ENCODE results near the gene BAMBI. TPM values are rescaled to one million over a fixed set of nuclear protein-coding genes. Genes with fewer than 3 reads are reported as not detected.
"Not testable (repeated sequence)": the region's sequence is repeated elsewhere in the genome, so short reads cannot be mapped to it uniquely, and the experiment has no call there.

The BAMBI gene
- polyA plus RNA-seq, 1 donor from 2014 or later = 0.54 TPM

DNA sequence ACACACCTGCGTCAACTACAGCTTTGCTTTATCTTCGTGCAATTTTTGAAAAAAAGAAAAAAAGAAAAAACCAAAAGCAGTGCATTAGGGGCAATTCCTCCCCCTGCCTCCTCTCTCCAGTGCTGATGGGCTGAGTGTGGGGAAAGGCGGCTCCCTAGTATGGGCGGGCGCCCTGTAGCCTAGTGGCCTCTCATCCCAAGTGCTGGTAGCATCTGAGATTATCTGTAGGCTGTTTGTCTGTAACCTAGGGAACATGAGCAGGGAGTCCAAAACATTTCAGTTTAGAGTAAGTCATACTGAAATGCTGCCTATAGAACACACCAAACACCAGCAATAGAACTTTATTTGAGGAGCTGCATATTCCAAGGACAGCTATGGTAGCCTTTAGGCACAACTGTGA, 24.6 kb upstream of the BAMBI start:
- H2AFZ ChIP-seq (ENCODE audit: low read depth, low read length) = no peak overlapping the region
- no peaks in the 10 kb centered on the region for H3K27me3 ChIP-seq (ENCODE audit: insufficient read depth, low read depth, low read length)
- H3K27ac ChIP-seq (ENCODE audit: low read length) = no peak overlapping the region
- H3K4me2 ChIP-seq (ENCODE audit: low read length) = no peak overlapping the region
- no peaks in the 10 kb centered on the region for H3K79me2 ChIP-seq (replicated peaks; ENCODE audit: insufficient read depth, low read length)
- no peak overlapping the region for H3K4me3 ChIP-seq (ENCODE audit: low read length)
- H3K9ac ChIP-seq (ENCODE audit: low read length) = no peak overlapping the region
- H3F3A ChIP-seq (ENCODE audit: insufficient read depth, low read length, poor library complexity, severe bottlenecking) = no peaks in the 10 kb centered on the region
- no peaks in the 10 kb centered on the region for H3K9me2 ChIP-seq (ENCODE audit: insufficient read depth, low read length)
- H3K9me3 ChIP-seq (ENCODE audit: low read length) = no peaks in the 10 kb centered on the region
- H3K36me3 ChIP-seq (ENCODE audit: insufficient read depth, low read length) = no peaks in the 10 kb centered on the region
- no peaks in the 10 kb centered on the region for H4K20me1 ChIP-seq (ENCODE audit: insufficient read depth)
- no peak for TF ChIP-seq MXI1 (conservative IDR thresholded peaks at IDR 0.05; ENCODE audit: poor library complexity, severe bottlenecking)
- TF ChIP-seq POLR2AphosphoS5 (IDR thresholded peaks at IDR 0.05) = no peak
- TF ChIP-seq EP300 (conservative IDR thresholded peaks at IDR 0.05; ENCODE audit: poor library complexity, severe bottlenecking) = no peak
- TF ChIP-seq CTCF (IDR thresholded peaks at IDR 0.05; ENCODE audit: poor library complexity, severe bottlenecking) = no peak
- TF ChIP-seq RAD21 (conservative IDR thresholded peaks at IDR 0.05) = no peak
- no peak for TF ChIP-seq EZH2 (IDR thresholded peaks at IDR 0.05; ENCODE audit: borderline replicate concordance, insufficient read depth, low read length, poor library complexity, severe bottlenecking)
- no peak for TF ChIP-seq TAF1 (IDR thresholded peaks at IDR 0.05; ENCODE audit: low read depth)
- no peak for TF ChIP-seq REST (IDR thresholded peaks at IDR 0.05; ENCODE audit: borderline replicate concordance)
- TF ChIP-seq SMC3 (conservative IDR thresholded peaks at IDR 0.05; ENCODE audit: poor library complexity) = no peak

DNA sequence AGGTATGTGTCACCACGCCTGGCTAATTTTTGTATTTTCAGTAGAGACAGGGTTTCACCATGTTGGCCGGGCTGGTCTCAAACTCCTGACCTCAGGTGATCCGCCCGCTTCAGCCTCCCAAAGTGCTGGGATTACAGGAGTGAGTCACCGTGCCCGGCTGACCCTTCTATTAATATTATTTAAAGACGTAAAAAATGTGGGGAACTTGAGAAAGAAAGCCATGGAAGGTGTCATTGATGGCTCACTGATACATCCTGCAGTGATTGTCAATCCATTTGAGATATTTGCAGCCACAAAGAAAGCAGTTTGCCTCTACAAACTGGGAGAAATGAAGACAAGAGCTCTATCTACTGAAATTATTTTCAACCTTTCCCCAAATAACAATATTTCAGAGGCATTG, 18.5 kb upstream of the BAMBI start:
- not testable (repeated sequence) for H3K9me3 ChIP-seq (ENCODE audit: low read length); H3F3A ChIP-seq (ENCODE audit: insufficient read depth, low read length, poor library complexity, severe bottlenecking); H3K27me3 ChIP-seq (ENCODE audit: insufficient read depth, low read depth, low read length); H3K36me3 ChIP-seq (ENCODE audit: insufficient read depth, low read length); H3K27ac ChIP-seq (ENCODE audit: low read length); H3K4me2 ChIP-seq (ENCODE audit: low read length); H3K9ac ChIP-seq (ENCODE audit: low read length); H3K79me2 ChIP-seq (replicated peaks; ENCODE audit: insufficient read depth, low read length); H3K9me2 ChIP-seq (ENCODE audit: insufficient read depth, low read length); H4K20me1 ChIP-seq (ENCODE audit: insufficient read depth); H2AFZ ChIP-seq (ENCODE audit: low read depth, low read length); H3K4me3 ChIP-seq (ENCODE audit: low read length)

DNA sequence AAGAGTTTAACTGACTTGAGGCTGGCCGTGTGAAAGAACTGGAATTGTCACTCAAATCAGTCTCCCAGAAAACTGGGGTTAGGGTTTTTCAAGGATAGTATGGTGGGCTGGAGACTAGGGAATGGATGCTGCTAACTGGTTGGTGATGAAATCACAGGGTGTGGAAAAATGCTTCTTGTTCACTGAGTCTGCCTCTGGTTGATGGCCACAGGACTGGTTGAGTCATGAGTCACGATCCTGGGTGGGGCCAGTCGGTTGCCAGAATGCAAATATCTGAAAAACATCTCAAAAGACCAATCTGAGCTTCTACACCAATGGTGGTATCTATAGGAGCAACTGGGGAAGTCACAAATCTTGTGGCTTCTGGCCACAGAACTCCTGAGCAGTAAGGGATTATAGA, 16.3 kb upstream of the BAMBI start:
- TF ChIP-seq CTCF (IDR thresholded peaks at IDR 0.05; ENCODE audit: poor library complexity, severe bottlenecking) (no peak), REST (IDR thresholded peaks at IDR 0.05; ENCODE audit: borderline replicate concordance) (no peak), TAF1 (IDR thresholded peaks at IDR 0.05; ENCODE audit: low read depth) (no peak), SMC3 (conservative IDR thresholded peaks at IDR 0.05; ENCODE audit: poor library complexity) (no peak), MXI1 (conservative IDR thresholded peaks at IDR 0.05; ENCODE audit: poor library complexity, severe bottlenecking) (no peak)
- Histone ChIP-seq H3K79me2 (replicated peaks; ENCODE audit: insufficient read depth, low read length) (no peaks in the 10 kb centered on the region), H3K4me2 (ENCODE audit: low read length) (no peak overlapping the region), H3F3A (ENCODE audit: insufficient read depth, low read length, poor library complexity, severe bottlenecking) (no peaks in the 10 kb centered on the region), H3K27me3 (ENCODE audit: insufficient read depth, low read depth, low read length) (peaks cover 3% of the 10 kb centered on the region), H4K20me1 (ENCODE audit: insufficient read depth) (no peaks in the 10 kb centered on the region), H3K9ac (ENCODE audit: low read length) (no peak overlapping the region), H3K9me3 (ENCODE audit: low read length) (no peaks in the 10 kb centered on the region), H3K4me3 (ENCODE audit: low read length) (no peak overlapping the region), H3K36me3 (ENCODE audit: insufficient read depth, low read length) (no peaks in the 10 kb centered on the region), H3K9me2 (ENCODE audit: insufficient read depth, low read length) (no peaks in the 10 kb centered on the region), H3K27ac (ENCODE audit: low read length) (no peak overlapping the region), H2AFZ (ENCODE audit: low read depth, low read length) (no peak overlapping the region)
